NCI-H1436 (cell line): ENCODE data around the gene FOXA3.

ENCODE experiments used
- DNase-seq: peaks from one replicate; lab custom pipeline; 2025; lab: John Stamatoyannopoulos, UW

FOXA3 gene

GRCh38 chr19:45922281-45922680 lies 58.2 kb downstream of the FOXA3 start:
- no peak for DNase-seq
